K562 (cell line): ENCODE results near the gene KXD1. TPM values are rescaled to one million over a fixed set of nuclear protein-coding genes. Genes with fewer than 3 reads are reported as not detected.

Source experiments
- ATAC-seq: fragments of 200-7000 bp; cut with Tn5 transposase; 3 replicates; pipeline ENCODE4 v1.9.1; 2020; ENCODE audit warnings: moderate library complexity
- BruUV-seq: library from RNA; stranded (reverse); fragments of 400-500 nt; replicated peaks from 2 replicates; lab custom pipeline; 2021; lab: Mats Ljungman, UMichigan
- CTCF ChIA-PET: fragments of 300-600 bp; formaldehyde crosslinking; extraction: SDS; loops from one replicate; lab custom pipeline; 2021; ENCODE audit warnings: low intra/inter-chr PET ratio; lab: Yijun Ruan, JAX
- POLR2A ChIA-PET: fragments of 300-600, 350-650 bp; sonication (Branson Sonifier 250); formaldehyde crosslinking; extraction: SDS; loops from one replicate; lab custom pipeline; 2021; ENCODE audit warnings: antibody characterized with exemption, inconsistent platforms; lab: Yijun Ruan, JAX
- DNase-seq, 4 experiments: peaks; one replicate each; pipeline versions ENCODE4 v3.0.0 to v3.0.0-alpha.2; 2011 to 2018; ENCODE audit warnings: low spot score in 3 of 4, mixed read lengths in 3 of 4; ENCODE audit errors: extremely low read depth in 1 of 4
- FAIRE-seq: peaks from 2 replicates; lab custom pipeline; 2011; peaks lifted over from hg19 to GRCh38; lab: Jason Lieb, UNC
- H2AFZ ChIP-seq: 2 replicates; pipeline ENCODE4 v1.6.0; 2011; ENCODE audit warnings: low read depth, low read length, control low read depth, inconsistent platforms
- H3K27ac ChIP-seq: fragments of 200-600 bp; 3 replicates; pipeline ENCODE4 v1.8.0; 2011; ENCODE audit warnings: low read depth, mild to moderate bottlenecking, control low read depth, inconsistent platforms, low read length, moderate library complexity, mixed read lengths; ENCODE audit errors: extremely low read depth
- H3K27me3 ChIP-seq, 2 experiments: fragments of 300-600 bp in 1 of 2; 2 replicates in 1 of 2; 3 replicates in 1 of 2; pipeline versions ENCODE4 v1.6.0 to v1.8.0; 2011; ENCODE audit warnings: inconsistent platforms in 2 of 2, low read length in 2 of 2, mild to moderate bottlenecking in 1 of 2, mixed read lengths in 1 of 2, moderate library complexity in 1 of 2; ENCODE audit not compliant: control insufficient read depth in 2 of 2, insufficient read depth in 2 of 2
- H3K36me3 ChIP-seq: fragments of 300-600 bp; 3 replicates; pipeline ENCODE4 v1.8.0; 2011; ENCODE audit warnings: mild to moderate bottlenecking, low read length, inconsistent platforms; ENCODE audit not compliant: control insufficient read depth, insufficient read depth
- H3K4me1 ChIP-seq, 2 experiments: fragments of 200-600 bp in 1 of 2; replicated peaks in 1 of 2; 2 replicates in 1 of 2; 3 replicates in 1 of 2; pipeline versions ENCODE4 v1.5.1 to v1.8.0; 2011; ENCODE audit warnings: inconsistent platforms in 2 of 2, low read length in 2 of 2, mild to moderate bottlenecking in 1 of 2, mixed read lengths in 1 of 2, moderate library complexity in 1 of 2; ENCODE audit not compliant: control insufficient read depth in 2 of 2, insufficient read depth in 2 of 2
- H3K4me2 ChIP-seq: 2 replicates; pipeline ENCODE4 v1.6.1; 2011; ENCODE audit warnings: low read length, control low read depth, inconsistent platforms, mixed read lengths; ENCODE audit not compliant: insufficient read depth
- H3K4me3 ChIP-seq: fragments of 200-600 bp; sonication (generic), shearing (Covaris generic); 2 replicates; pipeline ENCODE4 v1.5.1; 2016; ENCODE audit warnings: control low read depth, inconsistent platforms
- H3K79me2 ChIP-seq: fragments of 200-600 bp; 3 replicates; pipeline ENCODE4 v1.8.0; 2011; ENCODE audit warnings: low read length, inconsistent platforms; ENCODE audit not compliant: control insufficient read depth, insufficient read depth
- H3K9ac ChIP-seq, 2 experiments: 2 replicates each; pipeline versions ENCODE4 v1.6.0 to v1.6.1; 2011; ENCODE audit warnings: low read depth in 2 of 2, low read length in 2 of 2, control low read depth in 1 of 2, inconsistent platforms in 1 of 2, mild to moderate bottlenecking in 1 of 2, mixed read lengths in 1 of 2; ENCODE audit not compliant: insufficient read depth in 1 of 2
- H3K9me1 ChIP-seq: one replicate; pipeline ENCODE4 v1.6.0; 2011; ENCODE audit warnings: inconsistent platforms, mild to moderate bottlenecking, low read length, moderate library complexity; ENCODE audit not compliant: control insufficient read depth, insufficient read depth
- H3K9me3 ChIP-seq: replicated peaks from 2 replicates; pipeline ENCODE4 v1.5.1; 2011; ENCODE audit warnings: low read depth, low read length, inconsistent platforms; ENCODE audit not compliant: control insufficient read depth, insufficient read depth
- H4K20me1 ChIP-seq: replicated peaks from 2 replicates; pipeline ENCODE4 v1.6.1; 2011; ENCODE audit warnings: low read length, inconsistent platforms, mixed read lengths; ENCODE audit not compliant: control insufficient read depth, insufficient read depth
- ASH1L ChIP-seq: fragments of 450-650 bp; IDR thresholded peaks from 2 replicates; pipeline ENCODE4 v1.6.1; 2018; ENCODE audit warnings: borderline replicate concordance, mild to moderate bottlenecking, low read depth; ENCODE audit not compliant: partially characterized antibody
- ELF1 ChIP-seq: fragments of 200-800 bp; sonication (Bioruptor generic); IDR thresholded peaks from 2 replicates; pipeline ENCODE4 v1.6.1; 2016; ENCODE audit warnings: missing genetic modification characterization, missing compliant biosample characterization
- FIP1L1 ChIP-seq: fragments of 200-400 bp; formaldehyde crosslinking; IDR thresholded peaks from 2 replicates; pipeline ENCODE4 v1.6.1; 2018; ENCODE audit warnings: mild to moderate bottlenecking, low read depth, low read length; ENCODE audit not compliant: poor library complexity, severe bottlenecking
- HNRNPLL ChIP-seq: fragments of 200-400 bp; formaldehyde crosslinking; IDR thresholded peaks from 2 replicates; pipeline ENCODE4 v1.6.1; 2017; ENCODE audit warnings: low read length, low read depth, mild to moderate bottlenecking; ENCODE audit not compliant: poor library complexity, severe bottlenecking
- KLF10 ChIP-seq: fragments of 250-450 bp; sonication (Bioruptor Pico); IDR thresholded peaks from 2 replicates; pipeline ENCODE4 v1.6.1; 2021; ENCODE audit warnings: matching md5 sums
- NEUROD1 ChIP-seq: fragments of 150-350 bp; IDR thresholded peaks from 2 replicates; pipeline ENCODE4 v1.6.1; 2014; ENCODE audit warnings: borderline replicate concordance, low read length, low read depth; ENCODE audit not compliant: partially characterized antibody
- NFIX ChIP-seq: fragments of 250-450 bp; sonication (Bioruptor Pico); IDR thresholded peaks from 2 replicates; pipeline ENCODE4 v1.4.0; 2020; ENCODE audit warnings: low read depth, mild to moderate bottlenecking, moderate library complexity
- NRF1 ChIP-seq, 2 experiments: fragments of 450-650 bp; IDR thresholded peaks in 1 of 2; conservative IDR thresholded peaks in 1 of 2; 2 replicates each; pipeline ENCODE4 v1.6.1; 2014; ENCODE audit warnings: mild to moderate bottlenecking in 2 of 2
- PRDM10 ChIP-seq: fragments of 450-650 bp; IDR thresholded peaks from 2 replicates; pipeline ENCODE4 v1.6.1; 2018; ENCODE audit not compliant: partially characterized antibody
- RB1 ChIP-seq: fragments of 450-650 bp; IDR thresholded peaks from 2 replicates; pipeline ENCODE4 v1.6.1; 2017; ENCODE audit warnings: low read depth, mild to moderate bottlenecking
- SP1 ChIP-seq: sonication (generic); formaldehyde crosslinking; IDR thresholded peaks from 2 replicates; pipeline ENCODE4 v1.8.1; 2022; ENCODE audit warnings: mild to moderate bottlenecking, missing genetic modification reagents
- SP2 ChIP-seq: IDR thresholded peaks from 2 replicates; pipeline ENCODE4 v1.6.1; 2011; ENCODE audit warnings: mild to moderate bottlenecking, low read depth, low read length, moderate library complexity; ENCODE audit not compliant: poor library complexity, severe bottlenecking; ENCODE audit errors: extremely low read depth
- TRIM28 ChIP-seq: fragments of 450-650 bp; IDR thresholded peaks from 2 replicates; pipeline ENCODE4 v1.6.1; 2017
- ZBTB1 ChIP-seq: sonication (generic); formaldehyde crosslinking; IDR thresholded peaks from 2 replicates; pipeline ENCODE4 v1.8.1; 2023; ENCODE audit warnings: missing genetic modification reagents, low read depth, mild to moderate bottlenecking, borderline replicate concordance
- ZNF143 ChIP-seq: sonication (generic); formaldehyde crosslinking; IDR thresholded peaks from 2 replicates; pipeline ENCODE4 v1.9.0; 2022; ENCODE audit warnings: mild to moderate bottlenecking, missing genetic modification reagents
- WGBS: fragments of 100-300 bp; shearing (Covaris generic); methylation state at CpG from one replicate; pipeline ENCODE4 v1.1.6; 2016; ENCODE audit warnings: low coverage, mixed read lengths; ENCODE audit not compliant: insufficient coverage; ENCODE audit errors: missing lambda C conversion rate; 5-methylcytosine and 5-hydroxymethylcytosine counted together
- in situ Hi-C: fragments of 300-500 bp; cut with MboI; formaldehyde crosslinking; loops from 4 replicates; pipeline ENCODE4 v1.15.0; 2018; ENCODE audit warnings: inconsistent platforms, mixed read lengths
- intact Hi-C: fragments of 100-400 bp; cut with micrococcal nuclease; formaldehyde crosslinking; loops from 2 replicates; pipeline ENCODE4 v1.14.2; 2022
- polyA plus RNA-seq, 8 experiments: library from polyadenylated mRNA; depleted of rRNA in 4 of 8; stranded (reverse) in 5 of 8; unstranded in 3 of 8; fragments of >200 nt; fragmentation: Nextera tagmentation in 2 of 8; fragmentation: Illumina TruSeq in 1 of 8; extraction: Ambion mirVana in 2 of 8; extraction: Trizol in 1 of 8; gene quantifications; 2 replicates each; pipeline versions ENCODE4 v1.2.1 to v1.2.3, GENCODE V29; 2011 to 2014; ENCODE audit warnings: inconsistent platforms in 1 of 8, missing spikeins in 1 of 8
- total RNA-seq, 7 experiments: library from RNA; depleted of rRNA in 6 of 7; stranded (reverse); fragments of >200 nt in 6 of 7; fragmentation: Illumina TruSeq in 2 of 7; extraction: Trizol in 2 of 7; gene quantifications; 2 replicates each; pipeline versions ENCODE4 v1.2.1 to v1.2.3, GENCODE V29; 2011 to 2021; ENCODE audit warnings: low replicate concordance in 1 of 7

The KXD1 gene
- total and polyA plus RNA-seq, 9 of the 15 experiments (the other 6 are each of a cell fraction or from before 2014, with no cell fraction given) = 21.9 to 210 (median 118) TPM

DNA sequence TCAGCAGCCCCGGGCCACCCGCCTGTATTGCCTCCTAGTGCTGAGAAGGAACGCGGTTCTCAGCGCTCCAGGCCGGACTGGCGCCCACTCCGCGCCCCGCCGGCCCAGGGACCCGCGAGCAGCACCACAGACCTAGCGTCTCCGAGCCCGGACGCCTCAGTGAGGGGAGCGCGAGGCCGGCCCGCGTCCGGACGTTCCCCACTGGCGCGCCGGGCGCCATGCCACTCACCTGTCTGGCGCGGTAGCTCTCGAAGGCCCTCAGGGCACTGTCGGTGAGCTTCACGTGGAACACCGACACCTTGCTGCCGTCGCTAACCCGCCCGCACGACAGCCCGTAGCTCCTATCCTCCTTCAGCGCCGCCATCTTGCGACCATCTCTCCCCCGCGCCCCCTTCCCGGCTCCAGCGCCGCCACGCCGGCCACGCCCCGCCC, 36.0 kb upstream of the KXD1 start, which contains the start of gene ELL (continued):
- no peak for TF ChIP-seq ASH1L

DNA sequence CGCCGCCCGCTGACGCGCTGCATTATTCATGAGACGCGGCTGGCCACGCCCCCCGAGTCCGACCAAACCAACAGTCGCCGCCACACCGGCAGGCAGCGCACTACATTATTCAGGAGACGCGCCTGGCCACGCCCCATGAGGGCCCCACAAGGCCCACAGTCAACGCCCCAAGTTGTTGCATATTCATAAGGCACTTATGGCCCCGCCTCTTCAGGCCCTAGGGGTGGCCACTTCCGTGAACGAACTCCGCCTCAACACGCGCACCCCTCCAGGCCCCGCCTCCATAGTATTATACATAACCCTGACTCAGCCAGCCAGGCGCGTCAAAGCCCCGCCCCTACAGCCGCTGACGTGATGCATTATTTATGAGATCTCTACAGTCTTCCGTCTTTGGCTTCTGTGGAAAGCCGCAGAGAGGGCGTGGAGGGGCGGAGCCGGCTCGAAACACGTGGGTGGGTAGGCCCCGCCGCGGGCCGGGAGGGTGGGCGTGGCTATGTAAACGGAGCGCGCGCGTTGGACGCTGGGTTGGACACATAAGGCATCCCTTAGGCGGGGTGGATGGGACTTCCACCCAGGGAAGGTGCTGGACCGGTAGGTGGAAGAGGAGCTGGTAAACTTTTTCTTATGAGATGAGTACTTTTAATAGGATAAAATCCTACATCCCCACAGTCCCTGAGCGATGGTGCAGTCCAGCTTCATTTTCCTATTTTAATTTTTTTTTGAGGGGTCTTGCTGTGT, 35.4 kb upstream of the KXD1 start:
- DNase-seq (peak; percentile 95 to 100 (median 96)), FAIRE-seq (peak; percentile 99), ATAC-seq (peak; percentile 93)
- Histone ChIP-seq H2AFZ (peak overlapping the region; percentile 73), H3K9me3 (no peaks in the 10 kb centered on the region), H3K27me3 (no peaks in the 10 kb centered on the region), H3K4me1 (peaks cover 11 to 34% of the 10 kb centered on the region in 2 experiments), H3K4me3 (peak overlapping the region; percentile 95), H3K27ac (peak overlapping the region; percentile 97), H4K20me1 (peaks cover 11% of the 10 kb centered on the region; the same call in 1 of the 2 replicates), H3K79me2 (peaks cover 46% of the 10 kb centered on the region), H3K9me1 (peaks cover 9% of the 10 kb centered on the region), H3K4me2 (peak overlapping the region; percentile 98), H3K9ac (peak overlapping the region; percentile 95 to 100), H3K36me3 (peaks cover 7% of the 10 kb centered on the region)
- intact Hi-C loops (loop anchor here (2.0 to 5.0 kb wide), 3 partner anchors 23 to 50 kb away; partner anchors contain the start of genes KXD1 and UBA52), in situ Hi-C loops (no loop called here)
- BruUV-seq = no TSS peak
- POLR2A ChIA-PET = interaction anchor here (0.6 to 7.0 kb wide), 5 partner anchors 14 to 1140 kb away, joined by 3 to 84 read pairs (median 3); no protein-coding TSS in a partner anchor
- under 1% methylated on average over 38 of the region's 51 CpGs for WGBS
- CTCF ChIA-PET = no interaction called here
- peak; percentile 78 for TF ChIP-seq ZNF143
- peak; percentile 98 for TF ChIP-seq PRDM10
- TF ChIP-seq ZBTB1 = no peak
- TF ChIP-seq TRIM28 = no peak
- no peak for TF ChIP-seq KLF10 (CRISPR knock-in tag)
- TF ChIP-seq ELF1 (tag) = peak; percentile 93
- peak; percentile 33 for TF ChIP-seq SP2
- peak; percentile 92 to 93 for TF ChIP-seq NRF1 (conservative IDR thresholded peaks at IDR 0.05 in 1 of 2, IDR thresholded peaks at IDR 0.05 in 1 of 2)
- peak; percentile 51 for TF ChIP-seq HNRNPLL
- TF ChIP-seq FIP1L1 = peak; percentile 41
- no peak for TF ChIP-seq NFIX
- TF ChIP-seq RB1 = peak; percentile 45; the same call in 1 of the 2 replicates
- TF ChIP-seq NEUROD1 = peak; percentile 11
- peak; percentile 95 for TF ChIP-seq SP1
